Forelimb muscle (tissue), 1 donor: ENCODE data around the gene IER5L. TPM values are rescaled to one million over a fixed set of nuclear protein-coding genes. Genes with fewer than 3 reads are reported as not detected.
A peak's percentile ranks its signal among the peaks of the same experiment; 100 is the strongest.
"Not testable (repeated sequence)": the region's sequence is repeated elsewhere in the genome, so short reads cannot be mapped to it uniquely, and the experiment has no call there.

Source experiments
- DNase-seq: peaks from one replicate; pipeline ENCODE4 v3.0.0-alpha.2; 2013; ENCODE audit warnings: low read depth
- polyA plus RNA-seq: library from polyadenylated mRNA; unstranded; fragments of 120-200 nt; gene quantifications from one replicate; pipeline ENCODE4 v1.2.1, GENCODE V29; 2013; ENCODE audit not compliant: insufficient read length

The IER5L gene
- polyA plus RNA-seq, 1 donor = 4.0 TPM

DNA sequence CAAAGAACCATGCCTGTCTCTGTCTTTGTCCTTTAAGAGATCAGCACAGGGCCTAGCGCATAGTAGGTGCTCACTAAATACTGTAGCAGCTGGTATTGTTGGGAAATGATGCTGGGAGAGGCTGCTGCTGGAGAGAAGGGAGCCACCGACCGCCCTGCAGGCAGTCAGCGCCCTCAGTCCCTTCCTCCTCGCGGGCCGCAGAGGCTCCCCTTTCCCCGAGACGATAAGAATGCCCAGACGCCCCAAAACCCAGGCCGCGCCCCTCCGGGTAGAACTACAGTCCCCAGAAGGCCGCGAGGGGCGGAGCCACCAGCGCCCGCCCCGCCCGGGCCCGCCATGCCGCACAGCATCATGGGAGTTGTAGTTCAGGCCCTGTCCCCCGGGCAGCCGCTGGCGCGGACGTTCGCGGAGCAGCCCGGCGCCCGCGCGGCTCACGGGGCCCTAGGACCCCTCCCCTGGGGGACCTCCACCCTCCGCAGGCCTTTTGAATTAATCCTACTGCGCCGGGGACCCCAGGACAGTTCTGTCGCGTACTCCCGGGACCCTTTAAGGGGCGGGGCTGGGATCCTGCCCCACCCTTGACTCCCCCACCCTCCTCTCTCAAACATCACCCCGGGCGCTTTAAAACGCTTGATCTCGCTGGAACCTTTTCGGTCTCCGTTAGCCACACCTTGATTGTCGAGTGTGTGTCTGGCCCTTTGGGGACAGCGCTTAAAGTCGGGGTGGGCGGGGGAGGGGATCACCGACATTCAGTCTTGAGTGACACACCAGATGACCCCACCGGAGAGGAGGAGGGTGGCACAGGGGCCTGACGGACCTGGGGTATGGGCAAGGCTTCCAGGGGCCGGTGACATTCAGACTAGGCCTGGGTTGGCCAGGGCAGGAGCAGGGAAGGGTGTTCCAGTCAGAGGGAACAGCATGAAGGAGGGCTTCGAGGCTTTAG is 24.8 kb upstream of the IER5L start:
- DNase-seq = peak; percentile 34

DNA sequence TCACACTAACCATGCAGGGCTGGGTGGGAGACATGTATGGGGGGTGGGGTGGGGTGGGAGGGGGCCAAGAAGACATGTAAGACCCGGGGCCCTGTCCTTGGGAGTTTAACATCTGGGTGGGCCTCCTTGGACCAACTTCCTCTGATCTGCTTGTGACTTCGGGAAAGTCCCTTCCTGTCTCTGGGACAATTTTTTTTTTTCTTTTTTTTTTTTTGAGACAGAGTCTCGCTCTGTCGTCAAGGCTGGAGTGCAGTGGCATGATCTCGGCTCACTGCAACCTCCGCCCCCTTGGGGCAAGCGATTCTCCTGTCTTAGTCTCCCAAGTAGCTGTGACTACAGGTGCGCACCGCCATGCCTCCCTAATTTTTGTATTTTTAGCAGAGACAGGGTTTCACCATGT is 23.8 kb upstream of the IER5L start:
- DNase-seq = no peak

DNA sequence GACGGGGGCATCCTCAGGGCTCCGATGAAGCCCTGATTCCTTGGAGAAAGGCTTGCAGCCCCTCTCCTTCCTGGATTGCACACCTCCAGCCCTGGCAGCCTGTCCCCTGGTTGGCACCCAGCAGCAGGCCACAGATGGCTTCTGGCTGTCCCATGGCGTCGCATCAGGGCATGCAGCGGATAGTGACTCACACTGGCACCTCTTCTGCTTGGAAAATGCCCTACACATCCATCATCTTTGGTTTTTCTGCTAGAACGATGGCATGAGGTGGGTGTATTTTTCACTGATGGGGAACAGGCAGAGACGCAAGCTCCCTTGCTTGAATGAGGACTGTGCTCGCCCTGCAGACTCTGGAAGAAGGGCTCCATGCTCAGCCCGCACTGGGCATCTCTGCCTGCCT is 23.2 kb upstream of the IER5L start:
- no peak for DNase-seq

DNA sequence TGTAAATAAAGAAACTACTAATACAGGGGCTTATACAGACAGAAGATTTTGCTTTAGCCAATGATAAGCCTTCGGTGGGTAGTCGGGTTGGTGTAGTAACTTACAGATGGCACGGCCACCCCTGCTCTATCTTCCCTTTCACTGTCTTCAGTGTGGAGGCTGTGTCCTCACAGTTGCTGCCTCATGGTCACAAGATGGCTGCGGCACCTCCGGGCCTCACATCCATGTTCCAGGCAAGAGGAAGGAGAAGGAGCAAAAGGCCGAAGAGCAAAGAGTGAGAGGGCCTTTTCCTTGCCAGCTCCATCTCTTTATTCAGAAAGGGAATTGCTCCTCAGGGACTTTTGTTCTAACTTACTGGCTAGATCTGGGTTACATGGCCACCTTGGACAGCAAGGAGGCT is 22.2 kb upstream of the IER5L start:
- DNase-seq = no peak

DNA sequence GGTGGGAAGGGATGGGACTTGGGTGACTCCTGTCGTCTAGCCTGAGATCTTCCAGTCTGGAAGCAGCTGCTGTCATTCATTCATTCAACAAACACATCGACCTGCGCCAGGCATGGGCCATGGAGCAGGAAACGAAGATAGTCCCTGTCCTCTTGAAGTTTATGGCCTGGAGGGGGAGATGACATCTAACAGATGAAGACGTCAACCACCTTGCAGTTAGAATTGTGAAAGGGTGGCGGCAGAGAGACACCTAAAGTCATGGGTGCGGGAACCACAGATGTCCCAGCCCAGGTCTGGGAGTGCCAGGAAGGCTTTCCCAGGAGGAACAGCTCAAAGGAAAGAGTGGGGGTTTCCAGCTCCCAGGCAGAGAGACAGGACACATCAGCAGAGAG is 21.0 kb upstream of the IER5L start:
- no peak for DNase-seq

DNA sequence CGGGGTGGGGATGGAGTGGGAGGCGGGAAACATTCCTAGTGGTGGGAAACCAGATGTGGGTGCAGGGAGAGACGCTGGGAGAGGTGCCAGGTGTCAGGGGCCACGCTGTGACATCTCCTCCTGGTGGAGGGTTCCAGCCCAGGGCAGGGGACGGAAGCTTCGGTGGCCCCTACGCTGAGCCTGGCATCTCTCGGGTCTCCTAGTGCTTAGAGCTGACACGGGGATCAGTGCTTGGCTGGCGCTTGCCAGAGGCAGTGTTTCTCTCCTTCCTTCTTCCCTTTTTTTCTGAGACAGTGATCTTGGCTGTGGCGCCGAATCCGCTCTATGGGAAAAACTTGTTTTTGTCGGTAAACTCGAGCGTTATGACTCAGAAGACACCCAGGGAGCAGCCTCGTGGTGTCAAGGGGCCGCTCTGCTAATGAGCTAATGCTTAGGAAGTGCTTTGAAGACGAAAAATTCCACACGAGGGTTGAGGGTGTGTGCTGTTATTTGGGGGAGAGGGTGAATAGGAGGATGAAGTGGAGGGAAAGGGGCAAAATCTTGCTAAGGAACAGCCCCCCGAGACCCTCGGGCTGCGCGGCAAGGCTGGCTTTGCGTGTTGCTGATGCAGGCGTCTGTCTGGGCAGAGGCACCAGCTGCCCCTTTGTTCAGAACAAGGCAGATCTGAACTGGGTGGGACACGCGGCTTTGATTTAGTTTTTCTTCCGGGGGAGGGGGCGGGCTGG is 20.4 kb upstream of the IER5L start:
- DNase-seq = no peak

DNA sequence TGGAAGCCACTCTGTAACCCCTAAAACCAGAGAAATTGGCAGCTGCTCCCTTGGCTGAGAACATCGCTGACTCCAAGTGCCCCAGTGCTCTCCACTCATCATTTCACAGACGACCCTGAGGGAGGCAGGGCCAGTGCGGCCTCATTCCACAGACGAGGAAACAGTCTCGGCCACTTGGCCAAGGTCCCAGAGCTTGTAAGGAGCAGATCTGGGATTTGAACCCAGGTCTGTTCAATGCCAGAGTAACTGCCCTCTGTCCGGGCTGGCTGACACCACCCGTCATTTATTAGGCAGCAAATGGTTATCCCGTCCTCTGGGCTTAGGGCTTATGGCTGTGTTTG is 19.9 kb upstream of the IER5L start:
- DNase-seq = no peak

DNA sequence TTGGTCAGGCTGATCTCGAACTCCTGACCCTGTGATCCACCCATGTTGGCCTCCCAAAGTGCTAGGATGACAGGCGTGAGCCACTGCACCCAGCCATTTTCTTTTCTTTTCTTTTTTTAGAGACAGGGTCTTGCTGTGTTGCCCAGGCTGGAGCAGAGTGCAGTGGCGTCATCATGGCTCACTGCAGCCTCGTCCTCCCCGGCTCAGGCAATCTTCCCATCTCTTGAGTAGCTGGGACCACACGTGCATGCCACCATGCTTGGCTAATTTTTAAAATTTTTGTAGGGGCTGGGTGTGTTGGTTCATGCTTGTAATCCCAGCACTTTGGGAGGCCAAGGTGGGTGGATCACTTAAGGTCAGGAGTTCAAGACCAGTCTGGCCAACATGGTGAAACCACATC is 19.0 kb upstream of the IER5L start:
- not testable (repeated sequence) for DNase-seq

DNA sequence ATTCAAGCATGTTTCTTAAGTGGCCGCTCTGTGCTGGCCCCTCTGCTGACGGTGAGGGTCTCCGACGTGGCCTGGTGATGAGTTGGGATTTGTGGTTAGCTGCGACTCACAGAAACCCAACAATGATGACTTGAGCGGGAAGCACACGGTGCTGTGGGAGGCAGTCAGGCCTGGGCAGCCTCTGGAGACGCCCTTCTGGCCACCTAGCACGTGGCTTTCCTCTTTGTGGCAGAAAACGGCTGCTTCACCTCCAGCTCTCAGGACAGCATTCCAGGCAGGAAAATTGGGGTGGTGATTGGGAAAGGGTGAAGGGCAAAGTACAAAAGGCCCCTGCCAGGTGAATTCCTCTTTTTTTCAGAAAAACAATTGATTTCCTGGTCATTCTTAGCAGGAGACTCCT is 17.5 kb upstream of the IER5L start:
- no peak for DNase-seq

DNA sequence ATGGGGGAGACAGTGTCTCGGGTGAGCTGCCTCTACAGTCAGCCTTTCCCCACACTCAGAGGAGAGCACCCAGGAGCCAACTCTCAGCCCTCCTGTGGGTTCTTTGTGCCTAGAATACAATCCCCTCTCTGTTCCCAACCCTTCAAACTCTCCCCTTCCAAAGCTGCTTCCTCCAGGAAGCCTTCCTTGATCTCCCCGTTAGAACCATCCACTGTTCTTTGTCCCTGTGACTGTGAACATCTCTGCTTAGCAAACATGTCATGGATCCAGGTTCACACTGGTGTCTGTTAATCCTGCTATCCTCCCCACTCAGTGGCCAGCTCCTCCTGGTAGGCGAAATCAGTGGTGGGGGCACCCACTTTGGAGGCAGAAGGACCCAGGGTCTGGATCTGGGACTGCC is 16.2 kb upstream of the IER5L start:
- DNase-seq = no peak

DNA sequence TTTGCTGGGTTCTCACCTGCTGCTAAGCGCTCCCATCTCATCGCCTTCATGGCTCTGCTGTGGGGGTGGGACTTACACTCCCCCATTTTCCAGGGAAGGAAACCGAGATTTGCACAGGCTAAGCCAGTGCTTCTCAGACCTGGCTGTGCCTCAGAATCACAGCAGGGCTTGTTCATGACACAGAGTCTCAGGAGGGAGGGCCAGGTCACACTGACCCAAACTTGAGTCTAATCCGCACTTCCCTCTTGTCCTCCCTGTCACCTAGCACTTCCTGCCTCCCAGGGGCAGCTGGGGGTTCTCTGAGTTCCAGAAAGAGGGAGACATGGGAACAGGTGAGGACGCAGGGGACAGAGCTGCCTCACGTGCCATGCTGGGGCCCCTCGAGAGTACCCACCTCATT is 15.6 kb upstream of the IER5L start:
- DNase-seq = no peak

DNA sequence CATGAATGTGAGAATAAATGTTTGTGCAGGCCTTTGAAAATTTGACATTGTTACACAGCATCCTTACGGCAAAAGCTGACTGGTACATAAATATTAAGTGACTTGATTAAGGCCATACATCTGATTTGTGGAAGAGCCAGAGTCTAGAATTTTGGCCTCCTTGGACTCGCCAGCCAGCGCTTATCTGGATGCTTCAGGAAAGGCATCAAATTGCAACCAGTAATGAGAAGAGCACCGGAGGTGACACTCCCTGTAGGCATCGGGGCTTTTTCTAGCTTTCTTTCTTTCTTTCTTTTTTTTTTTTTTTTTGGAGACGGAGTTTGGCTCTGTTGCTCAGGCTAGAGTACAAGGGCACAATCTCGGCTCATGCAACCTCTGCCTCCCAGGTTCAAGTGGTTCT is 13.2 kb upstream of the IER5L start:
- no peak for DNase-seq

DNA sequence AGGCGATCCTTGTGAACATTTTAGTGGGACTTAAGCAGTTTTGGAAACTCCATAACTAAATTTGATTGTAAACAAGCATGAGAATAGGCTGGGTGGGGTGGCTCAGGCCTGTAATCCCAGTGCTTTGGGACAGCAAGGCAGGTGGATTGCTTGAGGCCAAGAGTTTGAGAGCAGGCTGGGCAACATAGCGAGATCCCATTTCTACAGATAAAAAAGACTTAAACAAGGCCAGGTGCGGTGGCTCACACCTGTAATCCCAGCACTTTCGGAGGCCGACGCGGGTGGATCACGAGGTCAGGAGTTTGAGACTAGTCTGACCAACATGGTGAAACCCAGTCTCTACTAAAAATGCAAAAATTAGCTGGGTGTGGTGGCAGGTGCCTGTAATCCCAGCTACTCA is 11.9 kb upstream of the IER5L start:
- DNase-seq = not testable (repeated sequence)

DNA sequence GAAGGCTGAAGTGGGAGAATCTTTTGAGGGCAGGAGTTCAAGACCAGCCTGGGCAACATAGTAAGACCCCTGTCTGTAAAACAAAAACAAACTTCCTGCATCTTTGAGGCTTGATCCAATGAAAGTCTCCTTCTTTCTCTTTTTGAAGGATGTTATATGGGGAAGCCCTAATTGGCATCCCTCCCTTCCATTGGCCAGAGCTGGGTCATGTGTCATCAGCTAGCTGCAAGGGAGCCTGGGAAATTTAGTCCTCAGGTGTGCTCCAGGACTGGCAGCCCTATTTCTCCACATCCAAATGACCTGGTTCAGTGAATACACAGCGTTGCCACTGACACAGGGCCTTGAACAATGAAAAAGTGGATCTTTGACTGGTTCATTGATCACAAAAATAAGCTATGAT is 9.0 kb upstream of the IER5L start:
- DNase-seq = no peak

DNA sequence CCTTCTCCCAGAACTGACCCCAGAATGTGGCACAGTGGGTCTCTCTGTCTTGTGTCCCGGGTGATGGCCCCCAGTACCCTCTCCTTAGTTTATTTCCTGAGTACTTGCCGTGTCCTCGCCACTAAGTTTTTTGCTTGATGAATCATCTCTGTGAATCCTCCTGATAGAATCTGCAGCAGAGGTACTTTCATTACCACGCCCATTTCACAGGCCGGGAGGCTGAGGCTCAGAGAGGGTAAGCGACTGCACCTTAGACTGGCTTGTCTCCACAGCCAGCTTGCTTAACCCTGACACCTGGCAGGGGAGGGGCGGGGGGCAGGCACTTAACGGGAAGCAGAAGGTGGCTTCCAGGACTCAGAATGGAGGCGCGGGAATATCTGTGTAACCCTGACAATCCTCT is 7.9 kb upstream of the IER5L start:
- DNase-seq = no peak

DNA sequence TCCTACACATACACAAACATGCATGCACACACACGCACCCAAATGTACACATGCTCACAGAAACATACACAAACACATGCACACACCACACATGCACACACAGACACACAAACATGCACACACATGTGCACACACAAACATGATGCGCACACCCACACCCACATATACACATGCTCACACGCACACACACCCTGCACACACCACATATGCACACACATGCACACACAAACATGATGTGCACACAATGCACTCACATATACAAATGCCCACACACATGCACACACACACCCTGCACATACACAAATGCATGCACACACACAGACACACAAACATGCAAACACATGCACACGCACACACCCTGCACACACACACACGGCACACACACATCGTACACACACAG is 7.3 kb upstream of the IER5L start:
- no peak for DNase-seq

DNA sequence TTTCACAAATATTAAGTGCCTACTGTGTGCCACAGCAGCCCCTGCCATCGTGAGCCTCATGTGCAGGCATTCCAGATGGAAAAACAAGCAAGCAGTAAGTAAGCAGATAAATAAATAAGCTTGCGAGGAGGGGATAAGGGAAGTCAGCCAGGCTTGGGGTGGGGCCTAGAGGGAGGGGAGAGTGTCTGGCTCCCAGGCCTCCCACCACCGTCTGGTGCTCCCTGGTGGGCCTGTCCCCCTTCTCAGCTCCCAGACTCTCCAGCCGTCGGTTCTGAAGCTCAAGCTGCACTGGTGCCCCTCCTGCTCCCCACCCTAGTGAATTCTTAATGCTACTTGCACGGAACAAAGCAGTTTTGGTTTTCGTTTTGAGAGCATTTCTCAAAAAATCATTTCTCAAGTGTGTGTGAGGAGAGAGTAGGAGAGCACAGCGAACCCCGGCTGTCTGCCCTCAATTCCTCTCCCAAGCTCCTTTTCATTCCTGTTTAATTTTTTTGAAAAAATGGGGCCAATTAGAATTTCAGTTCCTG is 6.6 kb upstream of the IER5L start:
- DNase-seq = no peak

DNA sequence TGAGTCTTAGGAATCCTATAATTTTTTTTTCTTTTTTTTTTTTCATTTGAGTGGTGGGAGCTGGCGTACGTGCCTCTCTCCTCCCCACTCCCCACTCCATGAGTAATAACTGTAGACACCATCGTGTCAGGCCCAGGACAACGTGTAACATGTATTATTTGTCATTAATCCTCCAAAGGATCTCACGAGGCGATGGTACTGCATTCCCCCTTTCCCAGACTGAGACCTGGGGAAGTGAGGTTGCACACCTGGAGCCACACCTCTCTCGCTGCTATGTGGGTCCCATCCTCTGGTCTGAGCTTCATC is 6.1 kb upstream of the IER5L start:
- DNase-seq = no peak

DNA sequence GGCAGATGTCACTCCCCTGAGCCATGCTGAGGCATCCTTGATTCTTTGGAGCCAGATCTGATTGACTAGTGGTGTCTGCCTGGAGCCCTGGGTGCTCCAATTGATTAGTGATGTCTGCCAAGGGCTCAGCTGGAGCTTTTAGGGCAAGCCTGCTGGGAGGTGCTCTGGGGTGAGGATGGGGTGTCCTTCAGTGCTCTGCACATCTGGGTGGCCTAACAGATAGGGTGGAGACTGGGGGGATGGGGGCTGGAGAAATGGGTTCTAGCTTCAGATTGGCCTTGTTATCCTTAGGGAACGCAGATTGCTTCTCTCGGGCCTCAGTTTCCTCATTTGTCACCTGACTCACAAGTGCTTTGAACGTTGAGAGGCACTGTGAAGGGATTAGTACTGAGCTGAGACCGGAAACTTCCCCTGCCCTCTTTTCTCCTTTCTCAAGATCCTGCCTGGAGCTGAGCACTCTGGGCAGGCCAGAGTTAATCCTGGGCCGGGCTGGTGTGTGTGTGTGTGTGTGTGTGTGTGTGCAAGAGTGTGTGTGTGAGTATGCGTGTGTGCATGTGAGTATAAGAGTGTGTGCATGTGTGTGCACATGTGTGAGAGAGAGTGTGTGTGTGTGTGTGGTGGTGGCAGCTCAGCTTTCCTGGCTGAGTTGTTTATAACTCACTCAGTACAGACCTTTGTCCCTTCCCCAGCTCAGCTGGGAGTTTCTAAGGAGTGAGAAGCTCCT is 5.6 kb upstream of the IER5L start:
- no peak for DNase-seq

DNA sequence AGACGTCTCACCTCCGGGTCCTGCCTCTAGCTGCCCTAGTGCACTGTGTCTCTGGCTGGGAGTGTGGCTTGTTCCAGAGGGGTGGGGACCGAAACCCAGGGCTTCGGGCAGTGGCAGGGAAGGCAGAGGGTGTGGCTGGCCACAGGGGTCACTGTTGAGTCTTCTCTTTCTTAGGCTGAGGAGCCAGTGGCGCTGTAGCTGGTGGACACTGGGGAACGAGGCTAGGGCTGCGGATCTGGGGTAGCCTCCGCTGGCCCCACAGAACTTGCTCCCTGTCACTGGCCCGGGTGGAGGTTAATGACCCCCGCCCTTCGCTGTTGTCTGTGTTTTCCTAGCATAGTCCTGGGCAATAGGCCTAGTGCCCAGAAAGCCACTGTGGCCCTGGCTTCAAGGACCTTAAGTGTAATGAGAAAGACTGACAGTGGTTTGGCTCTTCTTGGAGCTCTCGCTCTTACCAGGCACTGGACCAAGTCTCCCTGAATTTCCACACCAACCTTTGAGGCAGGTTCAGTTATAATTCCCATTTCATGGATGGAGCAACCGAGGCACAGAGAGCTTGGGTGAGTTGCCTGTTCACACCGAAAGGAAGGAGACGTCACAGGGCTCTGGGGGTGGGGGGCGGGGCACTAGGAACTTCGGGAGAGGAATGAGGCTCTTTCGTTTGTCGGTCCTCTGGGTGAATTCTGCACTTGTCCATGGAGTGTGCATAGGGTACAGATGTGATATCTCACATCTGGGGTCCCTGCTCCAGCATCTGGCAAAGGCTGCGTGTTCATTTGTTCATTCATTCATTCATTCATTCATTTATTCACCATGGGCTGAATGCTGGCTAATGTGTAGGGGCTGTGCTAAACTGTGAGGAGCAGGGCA is 4.8 kb upstream of the IER5L start:
- DNase-seq = no peak

DNA sequence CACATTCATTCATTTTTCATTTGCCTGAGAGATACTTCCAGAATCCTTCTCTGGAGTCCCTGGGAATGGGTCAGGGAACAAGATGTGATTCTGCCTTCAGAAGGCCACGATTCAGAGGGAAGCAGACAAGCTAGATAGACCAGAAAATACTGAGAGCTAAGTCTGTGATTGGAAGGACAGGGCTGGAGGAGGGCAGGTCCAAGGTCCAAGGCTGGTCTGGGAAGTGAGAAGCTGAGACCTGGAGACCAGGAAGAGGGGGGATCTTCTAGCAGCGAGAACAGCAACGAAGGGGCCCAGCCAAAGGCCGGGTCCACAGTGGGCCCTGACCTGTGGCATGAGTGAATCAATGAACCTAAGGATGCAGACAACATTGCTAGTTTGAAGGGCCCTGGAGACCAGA is 4.1 kb upstream of the IER5L start:
- DNase-seq = no peak

DNA sequence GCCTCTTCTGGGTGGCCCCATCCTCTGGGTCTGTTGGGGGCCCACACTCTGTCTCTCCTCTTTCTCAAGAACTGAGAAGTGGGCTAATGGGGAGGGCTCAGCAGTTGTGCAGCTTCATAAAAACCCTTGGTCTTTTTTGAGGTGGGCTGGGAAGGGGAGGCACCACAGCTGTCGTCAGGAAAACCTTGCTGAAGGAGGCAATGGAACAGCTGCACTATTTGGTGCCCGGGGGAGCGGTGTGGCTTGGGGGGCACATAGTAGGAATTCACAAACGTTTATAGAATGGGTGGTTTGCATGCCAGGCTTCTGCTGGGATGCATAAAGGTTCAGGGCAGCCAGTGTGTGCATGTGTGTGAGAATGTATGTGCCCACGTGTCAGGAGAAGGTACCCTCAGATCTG is 3.2 kb upstream of the IER5L start:
- no peak for DNase-seq
